Endothelial cell of umbilical vein (primary cell): ENCODE measurements around the gene ARHGEF11. TPM values are rescaled to one million over a fixed set of nuclear protein-coding genes. Genes with fewer than 3 reads are reported as not detected.

Experiments
- BruUV-seq: library from RNA; stranded (reverse); fragments of 400-500 nt; replicated peaks from 2 replicates; lab custom pipeline; 2021; lab: Mats Ljungman, UMichigan
- CTCF ChIA-PET: fragments of 300-600, 350-600 bp; sonication (Branson Sonifier 250); formaldehyde crosslinking; loops from one replicate; lab custom pipeline; 2021; ENCODE audit warnings: antibody characterized with exemption, inconsistent platforms; lab: Charles Lee
- POLR2A ChIA-PET: fragments of 300-600, 350-600 bp; sonication (Branson Sonifier 250); formaldehyde crosslinking; loops from one replicate; lab custom pipeline; 2021; ENCODE audit warnings: antibody characterized with exemption, inconsistent platforms; lab: Charles Lee
- DNase-seq: peaks from one replicate; pipeline ENCODE4 v3.0.0-alpha.2; 2011; ENCODE audit warnings: low read depth, low spot score
- FAIRE-seq: peaks from 2 replicates; lab custom pipeline; 2011; peaks lifted over from hg19 to GRCh38; lab: Jason Lieb, UNC
- H2AFZ ChIP-seq: 2 replicates; pipeline ENCODE4 v1.6.0; 2012; ENCODE audit warnings: low read depth, low read length, control low read depth, inconsistent platforms
- H3K27ac ChIP-seq: 2 replicates; pipeline ENCODE4 v1.5.1; 2011; ENCODE audit warnings: low read depth, mild to moderate bottlenecking, control low read depth, low read length, moderate library complexity; ENCODE audit not compliant: insufficient read depth
- H3K27me3 ChIP-seq, 2 experiments: 2 replicates each; pipeline versions ENCODE4 v1.6.0 to v1.6.1; 2011; ENCODE audit warnings: low read length in 2 of 2, mixed read lengths in 1 of 2; ENCODE audit not compliant: control insufficient read depth in 2 of 2, insufficient read depth in 2 of 2
- H3K36me3 ChIP-seq, 2 experiments: 2 replicates in 1 of 2; 3 replicates in 1 of 2; pipeline ENCODE4 v1.5.1; 2011; ENCODE audit warnings: low read length in 2 of 2, mild to moderate bottlenecking in 1 of 2, moderate library complexity in 1 of 2; ENCODE audit not compliant: control insufficient read depth in 2 of 2, insufficient read depth in 2 of 2; ENCODE audit errors: extremely low read depth in 1 of 2
- H3K4me1 ChIP-seq: 3 replicates; pipeline ENCODE4 v1.5.1; 2011; ENCODE audit warnings: mild to moderate bottlenecking, low read length; ENCODE audit not compliant: control insufficient read depth, insufficient read depth; ENCODE audit errors: extremely low read depth
- H3K4me2 ChIP-seq: 2 replicates; pipeline ENCODE4 v1.6.1; 2011; ENCODE audit warnings: low read length, control low read depth, mixed read lengths; ENCODE audit not compliant: insufficient read depth
- H3K4me3 ChIP-seq, 3 experiments: fragments of 200-600 bp in 1 of 3; sonication (generic), shearing (Covaris generic) in 1 of 3; replicated peaks in 1 of 3; 2 replicates each; pipeline ENCODE4 v1.5.1; 2011 to 2016; ENCODE audit warnings: control low read depth in 3 of 3, low read length in 3 of 3, mild to moderate bottlenecking in 2 of 3, inconsistent platforms in 1 of 3, low read depth in 1 of 3, moderate library complexity in 1 of 3; ENCODE audit not compliant: insufficient read depth in 1 of 3
- H3K79me2 ChIP-seq: 2 replicates; pipeline ENCODE4 v1.6.0; 2012; ENCODE audit warnings: low read length, inconsistent platforms; ENCODE audit not compliant: control insufficient read depth, insufficient read depth
- H3K9ac ChIP-seq: replicated peaks from 2 replicates; pipeline ENCODE3; 2011; ENCODE audit warnings: low read length, control low read depth; ENCODE audit not compliant: insufficient read depth; ENCODE audit errors: extremely low read depth
- H3K9me1 ChIP-seq: replicated peaks from 3 replicates; pipeline ENCODE4 v1.6.0; 2011; ENCODE audit warnings: mild to moderate bottlenecking, low read length; ENCODE audit not compliant: control insufficient read depth, insufficient read depth; ENCODE audit errors: extremely low read depth
- H3K9me3 ChIP-seq: replicated peaks from 2 replicates; pipeline ENCODE4 v1.5.1; 2012; ENCODE audit warnings: low read length, inconsistent platforms; ENCODE audit not compliant: control insufficient read depth, insufficient read depth
- H4K20me1 ChIP-seq: replicated peaks from 2 replicates; pipeline ENCODE3; 2011; ENCODE audit warnings: mild to moderate bottlenecking, low read length; ENCODE audit not compliant: control insufficient read depth, insufficient read depth; ENCODE audit errors: extremely low read depth
- MAX ChIP-seq: IDR thresholded peaks from 2 replicates; pipeline ENCODE4 v1.6.1; 2011; ENCODE audit not compliant: insufficient read depth, insufficient read length
- dilution Hi-C: fragments of 300-500 bp; cut with MboI; formaldehyde crosslinking; loops from one replicate; pipeline ENCODE4 v1.15.0; 2019; ENCODE audit warnings: low sequenced_read_pairs; ENCODE audit not compliant: extremely low pct_ligation_motif_present
- intact Hi-C: fragments of 100-400 bp; cut with micrococcal nuclease; formaldehyde crosslinking; loops from one replicate; pipeline ENCODE4 v1.10.0; 2022
- polyA plus RNA-seq, 4 experiments: library from polyadenylated mRNA; depleted of rRNA in 3 of 4; stranded (reverse) in 3 of 4; unstranded in 1 of 4; fragments of >200 nt; gene quantifications; 2 replicates each; pipeline versions ENCODE4 v1.2.1 to v1.2.3, GENCODE V29; 2011 to 2012; ENCODE audit warnings: missing spikeins in 1 of 4
- total RNA-seq: library from RNA; stranded (reverse); gene quantifications from 2 replicates; pipeline ENCODE4 v1.2.3, GENCODE V29; 2021
- TF ChIP-seq, protein P1 (sequence below), 2 donors: IDR thresholded peaks; 1 replicate in 1 of 2; 2 replicates in 1 of 2; pipeline ENCODE4 v1.5.1; 2011; ENCODE audit warnings: low read length in 2 of 2, mild to moderate bottlenecking in 2 of 2, moderate library complexity in 2 of 2, control low read depth in 1 of 2, inconsistent platforms in 1 of 2, low read depth in 1 of 2; ENCODE audit not compliant: insufficient read depth in 1 of 2; ENCODE audit errors: extremely low read depth in 1 of 2

Gene ARHGEF11
- total and polyA plus RNA-seq, 2 donors (not counting 3 experiments of a cell fraction or from before 2014, with no cell fraction given), result 18.2 to 28.0 TPM

DNA sequence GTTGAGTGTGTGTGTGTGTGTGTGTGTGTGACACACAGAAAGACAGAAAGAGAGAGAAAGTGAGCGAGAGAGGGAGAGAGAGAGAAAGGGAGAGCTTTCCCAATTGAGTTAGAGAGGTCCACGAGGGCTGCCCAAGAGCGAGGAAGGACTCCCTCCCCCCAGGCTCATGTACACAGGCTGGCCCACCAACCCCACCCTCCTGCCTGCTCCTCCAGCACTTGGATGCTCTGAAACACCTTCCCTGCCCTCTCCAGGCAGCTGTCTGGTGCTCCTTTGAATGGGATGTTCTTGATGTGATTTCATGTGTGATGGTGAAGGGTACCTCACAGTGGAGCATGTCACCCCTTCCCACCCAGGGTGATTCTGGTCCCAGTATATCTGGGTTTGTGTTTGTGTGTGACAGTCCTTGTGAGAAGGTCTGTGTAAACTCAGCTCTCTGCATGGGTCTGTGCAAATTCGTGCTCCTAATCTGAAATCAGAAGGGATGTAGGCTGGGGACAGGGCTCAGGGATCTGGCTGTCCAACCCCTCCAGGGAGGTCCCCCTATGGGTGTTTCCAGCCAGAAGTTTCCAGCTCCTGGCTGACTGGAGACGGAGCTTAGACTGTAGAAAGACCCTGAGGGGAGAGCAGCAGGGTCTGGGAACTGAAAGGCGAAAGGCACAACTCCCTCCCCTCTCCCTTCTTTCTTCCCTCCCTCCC lies 158.8 kb downstream of the ARHGEF11 start:
- no peak for FAIRE-seq
- dilution Hi-C loops, result no loop called here
- CTCF ChIA-PET, result interaction anchor here (1.0 to 8.4 kb wide), 10 partner anchors 10 to 198 kb away, joined by 3 to 137 read pairs (median 6); partner anchors contain the start of genes ISG20L2 and METTL25B

More for the DNA sequence above, 158.8 kb downstream of the ARHGEF11 start:
- POLR2A ChIA-PET, result interaction anchor here (1.0 kb wide), 1 partner anchor 43 kb away, joined by 3 read pairs; no protein-coding TSS in a partner anchor
- H4K20me1 ChIP-seq, result no peaks in the 10 kb centered on the region
- no peaks in the 10 kb centered on the region for H3K4me1 ChIP-seq
- peaks cover 2 to 20% of the 10 kb centered on the region in 2 experiments for H3K27me3 ChIP-seq
- intact Hi-C loops, result no loop called here
- H3K79me2 ChIP-seq, result no peaks in the 10 kb centered on the region
- no peaks in the 10 kb centered on the region for H3K9me3 ChIP-seq
- BruUV-seq, result no TSS peak
- H3K4me3 ChIP-seq, result no peak overlapping the region
- no peak overlapping the region for H2AFZ ChIP-seq
- no peaks in the 10 kb centered on the region for H3K9me1 ChIP-seq
- no peak overlapping the region for H3K4me2 ChIP-seq
- no peak overlapping the region for H3K27ac ChIP-seq
- H3K9ac ChIP-seq, result no peak overlapping the region
- TF ChIP-seq MAX, result no peak
- TF ChIP-seq, protein P1, sequence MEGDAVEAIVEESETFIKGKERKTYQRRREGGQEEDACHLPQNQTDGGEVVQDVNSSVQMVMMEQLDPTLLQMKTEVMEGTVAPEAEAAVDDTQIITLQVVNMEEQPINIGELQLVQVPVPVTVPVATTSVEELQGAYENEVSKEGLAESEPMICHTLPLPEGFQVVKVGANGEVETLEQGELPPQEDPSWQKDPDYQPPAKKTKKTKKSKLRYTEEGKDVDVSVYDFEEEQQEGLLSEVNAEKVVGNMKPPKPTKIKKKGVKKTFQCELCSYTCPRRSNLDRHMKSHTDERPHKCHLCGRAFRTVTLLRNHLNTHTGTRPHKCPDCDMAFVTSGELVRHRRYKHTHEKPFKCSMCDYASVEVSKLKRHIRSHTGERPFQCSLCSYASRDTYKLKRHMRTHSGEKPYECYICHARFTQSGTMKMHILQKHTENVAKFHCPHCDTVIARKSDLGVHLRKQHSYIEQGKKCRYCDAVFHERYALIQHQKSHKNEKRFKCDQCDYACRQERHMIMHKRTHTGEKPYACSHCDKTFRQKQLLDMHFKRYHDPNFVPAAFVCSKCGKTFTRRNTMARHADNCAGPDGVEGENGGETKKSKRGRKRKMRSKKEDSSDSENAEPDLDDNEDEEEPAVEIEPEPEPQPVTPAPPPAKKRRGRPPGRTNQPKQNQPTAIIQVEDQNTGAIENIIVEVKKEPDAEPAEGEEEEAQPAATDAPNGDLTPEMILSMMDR (IDR thresholded peaks at IDR 0.05; ENCODE audit: extremely low read depth in 1 of 2, insufficient read depth in 1 of 2, low read depth in 1 of 2, low read length in 2 of 2), result no peak
- no peaks in the 10 kb centered on the region for H3K36me3 ChIP-seq
- no peak for DNase-seq
